Measurements from ENCODE around the gene PXN.

The PXN gene

GRCh38 chr12:120265473-120266179 is at the start of gene PXN:
Gene PXN, minus strand, starts transcription at chr12:120265730. Its CDS starts 101 bp downstream, at chr12:120265629.
- peak; percentile 85 to 92 for DNase-seq

GRCh38 chr12:120314220-120314619 is 48.7 kb upstream of the PXN start:
- DNase-seq, result no peak

- peak; percentile 91 to 94 for DNase-seq
Observed at GRCh38 chr12:120301962-120302815, 36.7 kb upstream of the PXN start, which contains the start of gene SIRT4. Gene SIRT4, plus strand, starts transcription at chr12:120302321. Its CDS starts 1,241 bp downstream, at chr12:120303562.

- peak; percentile 91 to 92 for DNase-seq
Observed at GRCh38 chr12:120292661-120293531, 27.4 kb upstream of the PXN start, which contains the start of gene RNU4-1. Gene RNU4-1, minus strand, starts transcription at chr12:120293237.

GRCh38 chr12:120292411-120292660 is 26.8 kb upstream of the PXN start:
- DNase-seq, result no peak

- peak in 1 of 2 donors; percentile 33 for DNase-seq
Observed at GRCh38 chr12:120290609-120291305, 25.2 kb upstream of the PXN start.

- no peak for DNase-seq
Observed at GRCh38 chr12:120287491-120287890, 22.0 kb upstream of the PXN start.

- DNase-seq, result no peak
Observed at GRCh38 chr12:120286768-120287490, 21.4 kb upstream of the PXN start.

- no peak for DNase-seq
Observed at GRCh38 chr12:120284381-120284780, 18.9 kb upstream of the PXN start.

GRCh38 chr12:120283318-120283717 is 17.8 kb upstream of the PXN start:
- no peak for DNase-seq

- DNase-seq, result no peak
Observed at GRCh38 chr12:120278137-120279069, 12.9 kb upstream of the PXN start.

GRCh38 chr12:120276734-120277133 is 11.2 kb upstream of the PXN start:
- no peak for DNase-seq

GRCh38 chr12:120267736-120268135 is 2.2 kb upstream of the PXN start:
- no peak for DNase-seq

- DNase-seq, result no peak
Observed at GRCh38 chr12:120266180-120266870, 795 bp upstream of the PXN start.

- DNase-seq, result no peak
Observed at GRCh38 chr12:120264904-120265472, 542 bp downstream of the PXN start.

- DNase-seq, result no peak
Observed at GRCh38 chr12:120264086-120264903, 1.2 kb downstream of the PXN start.

GRCh38 chr12:120263748-120264085 is 1.8 kb downstream of the PXN start:
- DNase-seq, result no peak

- no peak for DNase-seq
Observed at GRCh38 chr12:120262852-120263747, 2.4 kb downstream of the PXN start.
